Mononuclear cell (primary cell): ENCODE results near the gene PXDN. TPM values are rescaled to one million over a fixed set of nuclear protein-coding genes. Genes with fewer than 3 reads are reported as not detected.

Source experiments
- H3K27me3 ChIP-seq: 2 replicates; pipeline ENCODE4 v1.6.0; 2011; ENCODE audit warnings: low read length, control low read depth; ENCODE audit not compliant: insufficient read depth
- H3K4me1 ChIP-seq: 2 replicates; pipeline ENCODE4 v1.5.1; 2011; ENCODE audit warnings: mild to moderate bottlenecking, low read length, control low read depth; ENCODE audit not compliant: insufficient read depth
- H3K4me3 ChIP-seq: 2 replicates; pipeline ENCODE4 v1.5.1; 2011; ENCODE audit warnings: mild to moderate bottlenecking, low read length, moderate library complexity
- H3K9me3 ChIP-seq: 2 replicates; pipeline ENCODE4 v1.5.1; 2011; ENCODE audit warnings: low read depth, mild to moderate bottlenecking, control low read depth, low read length
- total RNA-seq: library from RNA; depleted of rRNA; stranded (reverse); fragments of >200 nt; gene quantifications from one replicate; pipeline ENCODE4 v1.2.3, GENCODE V29; 2012

Gene PXDN
- total RNA-seq, 1 donor = 0.94 TPM

DNA sequence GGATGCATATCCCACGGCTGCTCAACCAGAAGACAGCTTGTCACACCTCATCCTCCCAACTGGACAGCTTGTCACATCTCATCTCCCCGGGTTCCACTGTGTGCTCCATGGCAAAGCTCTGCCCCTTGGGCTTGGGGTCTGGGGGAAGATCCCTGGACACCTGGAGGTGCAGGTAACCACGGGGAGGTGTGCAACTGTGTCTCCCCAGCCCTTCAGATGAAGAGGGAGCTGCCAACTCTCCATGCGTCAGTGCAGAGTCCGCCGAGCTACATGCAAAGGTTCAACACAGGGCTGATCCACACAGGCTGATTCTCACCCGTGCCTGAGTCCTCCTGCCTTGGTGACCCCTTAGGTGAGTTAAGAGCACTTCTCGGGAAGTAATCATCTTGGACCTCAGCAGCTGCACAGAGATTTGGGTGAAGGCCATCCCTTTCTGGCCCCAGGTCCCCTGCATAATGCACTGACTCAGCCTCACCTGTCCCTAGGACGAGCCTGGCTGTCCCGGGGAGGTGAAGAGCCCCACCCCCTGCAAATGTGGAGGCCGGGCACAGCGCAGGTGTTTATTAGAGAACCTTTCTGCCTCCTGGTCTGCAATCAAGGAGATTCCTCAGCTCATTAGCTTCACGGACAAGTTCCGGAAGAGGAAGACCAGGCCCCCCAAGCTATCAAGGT is 157.9 kb downstream of the PXDN start:
- no peak overlapping the region for H3K4me3 ChIP-seq
- no peaks in the 10 kb centered on the region for H3K9me3 ChIP-seq
- no peaks in the 10 kb centered on the region for H3K27me3 ChIP-seq
- H3K4me1 ChIP-seq = no peaks in the 10 kb centered on the region

DNA sequence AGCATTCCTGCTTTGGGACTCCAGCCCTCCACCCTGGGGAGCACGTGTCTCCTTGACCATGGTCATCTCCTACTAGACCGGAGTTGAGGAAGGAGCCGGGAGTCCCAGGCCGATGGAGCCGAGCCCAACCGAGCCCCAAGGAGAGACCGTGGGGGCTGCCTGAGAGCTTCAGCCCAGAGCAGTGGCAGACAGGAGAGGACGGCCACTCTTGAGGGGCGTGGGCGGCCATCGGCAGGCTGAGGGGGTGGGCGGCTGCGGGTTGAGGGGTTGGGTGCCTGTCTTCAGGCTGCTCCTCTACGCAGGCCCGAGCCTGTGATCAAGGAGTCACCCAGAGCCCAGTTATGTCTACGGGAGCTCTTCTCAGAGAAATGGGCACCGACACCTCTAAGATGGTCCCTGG is 158.7 kb downstream of the PXDN start:
- no peaks in the 10 kb centered on the region for H3K9me3 ChIP-seq
- no peaks in the 10 kb centered on the region for H3K4me1 ChIP-seq
- H3K27me3 ChIP-seq = no peaks in the 10 kb centered on the region
- no peak overlapping the region for H3K4me3 ChIP-seq

DNA sequence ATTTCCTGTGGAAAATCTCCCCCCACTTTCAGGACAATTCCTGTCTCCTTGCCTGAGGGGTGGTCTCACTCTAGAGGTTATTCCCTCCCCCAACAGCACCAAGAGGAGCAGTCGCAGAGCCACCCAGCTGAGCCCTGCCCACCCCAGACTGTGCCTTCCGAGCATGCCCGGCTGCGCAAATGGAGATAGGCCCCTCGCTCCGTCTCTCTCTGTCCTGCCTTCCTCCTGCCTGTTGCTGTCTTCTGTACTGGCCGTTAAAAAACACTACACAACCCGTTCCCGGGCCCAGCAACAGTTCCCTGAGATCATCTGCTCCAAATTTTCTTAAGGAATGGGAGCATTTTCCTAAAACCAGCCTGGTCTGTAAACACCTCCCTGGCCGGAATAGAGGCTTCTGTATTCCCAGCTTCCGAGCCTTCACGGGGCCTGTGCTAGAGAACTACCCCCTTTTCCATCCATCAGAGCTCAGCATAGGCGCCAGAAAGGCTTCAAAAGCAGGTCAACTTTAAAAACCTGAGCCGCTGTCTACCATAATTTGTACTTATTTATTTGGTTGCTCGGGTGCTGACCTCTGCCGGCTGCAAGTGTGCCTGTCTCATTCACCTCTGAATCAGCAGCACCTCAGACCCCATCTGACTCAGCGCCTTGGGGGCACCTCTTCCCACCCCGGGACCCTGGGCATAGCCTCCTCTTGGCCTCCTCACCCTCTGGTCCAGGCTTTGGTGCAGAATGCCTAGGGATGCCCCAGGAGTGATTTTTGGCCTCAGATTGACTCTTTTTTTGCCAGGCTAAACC is 159.4 kb downstream of the PXDN start:
- Histone ChIP-seq H3K9me3 (no peaks in the 10 kb centered on the region), H3K4me3 (no peak overlapping the region)

DNA sequence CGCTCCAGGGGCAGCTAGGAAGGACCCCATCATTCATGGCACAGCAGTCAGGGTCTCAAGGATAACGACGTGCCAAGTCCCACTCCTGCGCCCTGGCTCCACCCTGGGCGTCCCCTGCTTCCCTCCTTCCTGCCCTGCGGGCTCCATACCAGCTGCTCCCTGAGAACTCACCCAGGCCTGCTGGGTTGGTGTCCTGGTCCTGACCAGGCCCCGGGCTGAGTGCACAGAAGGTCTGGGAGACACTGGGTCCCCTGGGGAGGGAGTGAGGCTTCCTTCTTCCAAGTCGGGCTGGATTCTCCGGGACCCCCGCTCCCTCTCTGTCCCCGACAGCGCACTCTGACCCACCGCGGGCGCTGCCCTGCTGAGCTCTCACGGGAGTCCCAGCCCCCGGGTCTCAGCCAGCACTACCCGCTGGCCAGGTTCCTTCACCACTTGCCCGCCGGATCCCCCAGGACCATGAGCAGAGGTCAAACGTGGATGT is 160.2 kb downstream of the PXDN start:
- Histone ChIP-seq H3K4me1 (no peaks in the 10 kb centered on the region), H3K27me3 (no peaks in the 10 kb centered on the region), H3K4me3 (no peak overlapping the region), H3K9me3 (no peaks in the 10 kb centered on the region)

More for the DNA sequence above, 159.4 kb downstream of the PXDN start:
- Histone ChIP-seq H3K4me1 (no peaks in the 10 kb centered on the region), H3K27me3 (no peaks in the 10 kb centered on the region)

DNA sequence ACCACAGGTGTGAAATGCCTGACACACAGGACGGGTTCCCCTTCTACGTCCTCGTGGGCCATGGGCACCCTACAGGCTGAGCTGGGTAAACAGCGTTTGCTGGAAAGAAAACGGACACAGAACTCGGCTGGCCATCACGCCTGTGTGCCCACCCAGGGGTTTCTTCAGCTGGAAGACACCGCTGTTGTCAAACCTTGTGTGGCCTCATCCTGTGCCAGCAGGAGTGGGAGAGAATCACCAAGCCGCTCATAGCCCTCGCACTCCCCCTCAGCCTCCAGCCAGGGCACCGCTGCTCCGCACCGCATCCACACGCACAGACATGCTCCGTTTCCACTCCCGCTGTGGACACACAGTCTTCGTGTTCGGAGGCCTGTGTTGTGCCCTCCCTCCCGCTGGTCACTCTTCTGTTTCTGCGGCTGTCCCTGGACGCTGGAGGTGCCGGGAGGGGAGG is 161.4 kb downstream of the PXDN start:
- H3K27me3 ChIP-seq = no peaks in the 10 kb centered on the region
- H3K4me3 ChIP-seq = no peak overlapping the region
- H3K9me3 ChIP-seq = no peaks in the 10 kb centered on the region
- no peaks in the 10 kb centered on the region for H3K4me1 ChIP-seq

DNA sequence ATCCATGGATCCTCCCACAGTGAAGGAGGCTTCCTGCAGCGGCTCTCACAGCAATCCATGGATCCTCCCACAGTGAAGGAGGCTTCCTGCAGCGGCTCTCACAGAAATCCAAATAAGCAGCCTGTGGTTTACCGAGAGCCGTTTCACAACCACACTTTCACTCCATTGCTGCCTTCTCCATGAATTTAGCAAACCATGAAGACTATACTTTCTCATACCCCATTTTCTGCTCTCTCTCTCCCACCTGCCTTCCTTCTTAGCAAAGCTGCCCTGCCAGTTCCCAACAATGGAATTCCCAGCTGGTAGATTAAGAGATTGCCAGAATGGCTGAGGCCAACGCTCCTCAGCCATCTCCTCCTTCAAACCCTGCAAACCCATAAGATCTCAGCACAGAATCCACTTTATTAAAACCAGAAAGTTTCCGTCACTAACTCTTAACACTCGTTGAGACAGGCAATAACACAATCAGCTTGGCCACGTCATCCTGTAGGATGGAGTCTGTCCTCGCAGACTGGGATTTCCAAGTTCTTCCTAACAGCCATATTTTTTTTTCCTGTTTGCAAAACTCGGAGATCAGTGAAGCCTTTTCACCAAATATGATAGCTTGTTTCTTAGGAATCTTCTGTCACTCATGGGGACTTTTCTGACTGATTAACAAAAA is 162.2 kb downstream of the PXDN start:
- no peak overlapping the region for H3K4me3 ChIP-seq
- H3K27me3 ChIP-seq = no peaks in the 10 kb centered on the region
- no peaks in the 10 kb centered on the region for H3K4me1 ChIP-seq
- no peaks in the 10 kb centered on the region for H3K9me3 ChIP-seq
